ENCODE measurements around the gene PRKRIP1. TPM values are rescaled to one million over a fixed set of nuclear protein-coding genes. Genes with fewer than 3 reads are reported as not detected.

The PRKRIP1 gene
- total RNA-seq, 4 donors from 2014 or later = 32.8 to 39.9 (median 35.7) TPM

- WGBS, 2 donors = 88 to 90% methylated on average over 13 to 24 of the region's 40 CpGs
- TF ChIP-seq POLR2A (IDR thresholded peaks at IDR 0.05) (no peak), CTCF (IDR thresholded peaks at IDR 0.05) (no peak)
- no peak for DNase-seq (ENCODE audit: low spot score in 2 of 2)
- H3K4me3 ChIP-seq (ENCODE audit: low read depth, poor library complexity, severe bottlenecking) = no peak overlapping the region
- intact Hi-C loops (cut with DNase I; ENCODE audit: low total_unique reads) = no loop called here
Observed at GRCh38 chr7:102457352-102457924, 61.3 kb downstream of the PRKRIP1 start.

GRCh38 chr7:102459221-102459844 lies 63.2 kb downstream of the PRKRIP1 start:
- TF ChIP-seq CTCF (IDR thresholded peaks at IDR 0.05) (no peak), POLR2A (IDR thresholded peaks at IDR 0.05) (no peak)
- 94 to 97% methylated on average over 24 of the region's 24 CpGs for WGBS, 2 donors
- H3K4me3 ChIP-seq (ENCODE audit: low read depth, poor library complexity, severe bottlenecking) = no peak overlapping the region
- intact Hi-C loops (cut with DNase I; ENCODE audit: low total_unique reads) = no loop called here
- DNase-seq (ENCODE audit: low spot score in 2 of 2) = no peak

GRCh38 chr7:102460467-102460866 lies 64.3 kb downstream of the PRKRIP1 start:
- intact Hi-C loops (cut with DNase I; ENCODE audit: low total_unique reads) = no loop called here

GRCh38 chr7:102463841-102464576 lies 67.8 kb downstream of the PRKRIP1 start:
- H3K4me3 ChIP-seq (ENCODE audit: low read depth, poor library complexity, severe bottlenecking) = peak overlapping the region; percentile 98
- no peak for DNase-seq (ENCODE audit: low spot score in 2 of 2)
- intact Hi-C loops (cut with DNase I; ENCODE audit: low total_unique reads) = no loop called here
- 10 to 11% methylated on average over 24 of the region's 24 CpGs for WGBS, 2 donors
- no peak for TF ChIP-seq CTCF (IDR thresholded peaks at IDR 0.05)
- TF ChIP-seq POLR2A (IDR thresholded peaks at IDR 0.05) = no peak

More at GRCh38 chr7:102460467-102460866, 64.3 kb downstream of the PRKRIP1 start:
- 87 to 91% methylated on average over 8 of the region's 8 CpGs for WGBS, 2 donors
- TF ChIP-seq CTCF (IDR thresholded peaks at IDR 0.05) (no peak), POLR2A (IDR thresholded peaks at IDR 0.05) (no peak)
- no peak overlapping the region for H3K4me3 ChIP-seq (ENCODE audit: low read depth, poor library complexity, severe bottlenecking)
- DNase-seq (ENCODE audit: low spot score in 2 of 2) = no peak

GRCh38 chr7:102464577-102465280 lies 68.6 kb downstream of the PRKRIP1 start, which contains the start of the genes ALKBH4 and LRWD1:
Gene ALKBH4 (minus strand): TSS chr7:102464863. CDS start chr7:102464836, 27 bp downstream.
Gene LRWD1 (plus strand): TSS chr7:102464984. CDS start chr7:102465081, 97 bp downstream.
- intact Hi-C loops (cut with DNase I; ENCODE audit: low total_unique reads) = no loop called here
- peak; percentile 91 to 98 for DNase-seq (ENCODE audit: low spot score in 2 of 2)
- H3K4me3 ChIP-seq (ENCODE audit: low read depth, poor library complexity, severe bottlenecking) = peak within 1 kb of the TSS; percentile 98
- TF ChIP-seq POLR2A (IDR thresholded peaks at IDR 0.05) (no peak), CTCF (IDR thresholded peaks at IDR 0.05) (no peak)
- 0% methylated on average over 22 to 40 of the region's 81 CpGs for WGBS, 2 donors
